NB4 (cell line): ENCODE data around the gene ANKRD45.

ENCODE experiments used
- DNase-seq: peaks from one replicate; pipeline ENCODE4 v3.0.0; 2010; ENCODE audit warnings: low read depth
- H3K4me3 ChIP-seq: one replicate; pipeline ENCODE4 v1.5.1; 2011; ENCODE audit warnings: mild to moderate bottlenecking, low read depth, low read length, moderate library complexity
- MAX ChIP-seq: IDR thresholded peaks from 2 replicates; pipeline ENCODE4 v1.6.1; 2011; ENCODE audit warnings: low read depth, low read length
- MYC ChIP-seq: IDR thresholded peaks from 2 replicates; pipeline ENCODE4 v1.6.1; 2011; ENCODE audit warnings: low read depth, low read length
- POLR2A ChIP-seq: IDR thresholded peaks from 2 replicates; pipeline ENCODE4 v1.6.1; 2011; ENCODE audit warnings: mild to moderate bottlenecking; ENCODE audit not compliant: insufficient read length; ENCODE audit errors: extremely low read depth
- TF ChIP-seq, protein P1 (sequence below): IDR thresholded peaks from one replicate; pipeline ENCODE4 v1.5.1; 2012; ENCODE audit warnings: low read depth, low read length

The ANKRD45 gene

DNA sequence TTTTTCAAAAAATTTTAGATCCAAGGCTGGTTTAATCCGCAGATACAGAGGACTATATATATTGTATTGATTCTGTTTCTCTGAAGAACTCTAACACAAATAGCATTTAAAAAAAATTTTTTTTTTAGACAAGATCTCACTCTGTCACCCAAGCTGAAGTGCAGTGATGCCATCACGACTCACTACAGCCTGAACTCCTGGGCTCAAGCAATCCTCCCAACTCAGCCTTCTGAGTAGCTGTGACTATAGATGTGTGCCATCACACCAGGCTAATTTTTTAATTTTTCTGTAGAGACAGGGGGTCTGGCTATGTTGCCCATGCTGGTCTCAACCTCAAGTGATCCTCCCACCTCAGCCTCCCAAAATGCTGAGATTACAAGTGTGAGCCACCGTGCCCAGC, 3.0 kb downstream of the ANKRD45 start:
- DNase-seq = no peak
- H3K4me3 ChIP-seq = no peak overlapping the region
- TF ChIP-seq POLR2A (no peak), MYC (no peak), MAX (no peak)
- TF ChIP-seq, protein P1, sequence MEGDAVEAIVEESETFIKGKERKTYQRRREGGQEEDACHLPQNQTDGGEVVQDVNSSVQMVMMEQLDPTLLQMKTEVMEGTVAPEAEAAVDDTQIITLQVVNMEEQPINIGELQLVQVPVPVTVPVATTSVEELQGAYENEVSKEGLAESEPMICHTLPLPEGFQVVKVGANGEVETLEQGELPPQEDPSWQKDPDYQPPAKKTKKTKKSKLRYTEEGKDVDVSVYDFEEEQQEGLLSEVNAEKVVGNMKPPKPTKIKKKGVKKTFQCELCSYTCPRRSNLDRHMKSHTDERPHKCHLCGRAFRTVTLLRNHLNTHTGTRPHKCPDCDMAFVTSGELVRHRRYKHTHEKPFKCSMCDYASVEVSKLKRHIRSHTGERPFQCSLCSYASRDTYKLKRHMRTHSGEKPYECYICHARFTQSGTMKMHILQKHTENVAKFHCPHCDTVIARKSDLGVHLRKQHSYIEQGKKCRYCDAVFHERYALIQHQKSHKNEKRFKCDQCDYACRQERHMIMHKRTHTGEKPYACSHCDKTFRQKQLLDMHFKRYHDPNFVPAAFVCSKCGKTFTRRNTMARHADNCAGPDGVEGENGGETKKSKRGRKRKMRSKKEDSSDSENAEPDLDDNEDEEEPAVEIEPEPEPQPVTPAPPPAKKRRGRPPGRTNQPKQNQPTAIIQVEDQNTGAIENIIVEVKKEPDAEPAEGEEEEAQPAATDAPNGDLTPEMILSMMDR = no peak

GRCh38 chr1:173663159-173663558, 6.5 kb downstream of the ANKRD45 start:
- TF ChIP-seq, protein P1 = no peak
- DNase-seq = peak; percentile 59
- H3K4me3 ChIP-seq = no peak overlapping the region

DNA sequence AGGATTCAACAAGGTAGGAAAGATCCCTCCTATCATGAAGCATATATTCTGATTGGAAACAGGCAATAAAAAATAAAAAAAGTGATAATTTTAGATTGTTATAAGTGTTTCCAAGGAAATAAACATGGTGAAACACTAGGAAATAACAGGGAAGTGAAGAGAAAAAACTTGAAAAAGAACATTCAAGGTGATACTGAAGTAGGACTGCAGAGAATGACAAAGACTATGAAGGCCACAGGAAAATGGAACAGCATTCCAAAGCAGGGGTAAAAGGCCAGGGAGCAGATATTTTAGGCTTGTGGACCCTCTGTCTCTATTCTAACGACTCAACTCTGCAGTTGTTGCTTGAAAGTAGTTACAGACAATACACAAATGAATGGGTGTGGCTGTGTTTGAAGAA, 7.9 kb downstream of the ANKRD45 start:
- no peak for DNase-seq
- TF ChIP-seq MYC (no peak), POLR2A (no peak), MAX (no peak)
- TF ChIP-seq, protein P1 = no peak
- H3K4me3 ChIP-seq = no peak overlapping the region

GRCh38 chr1:173661271-173661670, 8.4 kb downstream of the ANKRD45 start:
- no peak overlapping the region for H3K4me3 ChIP-seq

DNA sequence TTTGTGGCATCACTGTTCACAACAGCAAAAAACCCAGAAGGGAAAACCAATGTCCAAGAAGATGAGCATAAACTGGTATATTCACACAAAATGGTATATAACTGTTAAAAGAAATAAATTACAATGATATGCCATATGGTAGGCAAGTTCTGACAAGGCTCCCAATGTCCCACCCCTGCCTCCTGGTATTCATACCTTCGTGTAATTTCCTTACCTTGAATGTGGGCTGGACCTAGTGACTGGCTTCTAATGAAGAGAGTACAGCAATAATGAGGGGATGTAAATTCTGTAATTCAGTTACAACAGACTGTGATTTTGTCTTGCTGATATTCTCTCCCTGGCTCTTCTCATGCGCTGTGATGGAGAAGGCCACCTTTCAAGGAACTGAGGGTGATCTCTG, 9.3 kb downstream of the ANKRD45 start:
- no peak for DNase-seq
- TF ChIP-seq POLR2A = no peak
- TF ChIP-seq MYC = no peak
- TF ChIP-seq, protein P1 = no peak
- no peak for TF ChIP-seq MAX
- no peak overlapping the region for H3K4me3 ChIP-seq

More at GRCh38 chr1:173661271-173661670, 8.4 kb downstream of the ANKRD45 start:
- DNase-seq = no peak
- no peak for TF ChIP-seq MAX
- TF ChIP-seq, protein P1 = no peak
- no peak for TF ChIP-seq MYC
- TF ChIP-seq POLR2A = no peak

GRCh38 chr1:173648880-173649605, 20.6 kb downstream of the ANKRD45 start:
- H3K4me3 ChIP-seq = no peak overlapping the region
- DNase-seq = no peak
- TF ChIP-seq MAX (no peak), MYC (no peak), POLR2A (no peak)
- TF ChIP-seq, protein P1 = no peak
